ENCODE data around the gene LRRC8E.
"Not testable (repeated sequence)": the region's sequence is repeated elsewhere in the genome, so short reads cannot be mapped to it uniquely, and the experiment has no call there.

LRRC8E gene

DNA sequence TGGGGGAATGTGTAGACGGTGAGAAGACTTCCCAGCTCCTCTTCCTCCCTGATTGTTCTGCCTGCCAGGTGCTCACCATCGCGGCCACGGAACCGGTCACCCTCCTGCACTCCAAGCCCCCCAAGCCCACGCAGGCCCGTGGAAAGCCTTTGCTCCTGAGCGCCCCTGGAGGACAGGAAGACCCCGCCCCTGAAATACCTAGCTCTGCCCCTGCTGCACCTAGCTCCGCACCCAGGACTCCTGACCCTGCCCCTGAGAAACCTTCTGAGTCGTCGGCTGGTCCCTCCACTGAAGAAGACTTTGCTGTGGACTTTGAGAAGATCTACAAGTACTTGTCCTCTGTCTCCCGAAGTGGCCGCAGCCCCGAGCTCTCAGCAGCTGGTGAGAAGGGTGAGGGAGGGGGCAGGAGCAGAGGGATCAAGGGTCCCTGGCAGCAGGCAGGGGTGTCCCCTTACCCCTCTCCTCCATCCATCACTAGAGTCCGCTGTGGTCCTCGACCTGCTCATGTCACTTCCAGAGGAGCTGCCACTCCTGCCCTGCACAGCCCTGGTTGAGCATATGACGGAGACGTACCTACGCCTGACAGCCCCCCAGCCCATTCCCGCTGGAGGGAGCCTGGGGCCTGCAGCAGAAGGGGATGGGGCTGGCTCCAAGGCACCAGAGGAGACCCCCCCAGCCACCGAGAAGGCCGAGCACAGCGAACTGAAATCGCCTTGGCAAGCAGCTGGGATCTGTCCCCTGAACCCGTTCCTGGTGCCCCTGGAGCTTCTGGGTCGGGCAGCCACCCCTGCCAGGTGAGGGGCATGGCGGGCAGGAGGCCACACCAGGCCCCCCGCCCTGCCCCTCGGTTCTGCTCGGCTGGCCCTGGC, 33.9 kb downstream of the LRRC8E start:
- DNase-seq, result no peak

DNA sequence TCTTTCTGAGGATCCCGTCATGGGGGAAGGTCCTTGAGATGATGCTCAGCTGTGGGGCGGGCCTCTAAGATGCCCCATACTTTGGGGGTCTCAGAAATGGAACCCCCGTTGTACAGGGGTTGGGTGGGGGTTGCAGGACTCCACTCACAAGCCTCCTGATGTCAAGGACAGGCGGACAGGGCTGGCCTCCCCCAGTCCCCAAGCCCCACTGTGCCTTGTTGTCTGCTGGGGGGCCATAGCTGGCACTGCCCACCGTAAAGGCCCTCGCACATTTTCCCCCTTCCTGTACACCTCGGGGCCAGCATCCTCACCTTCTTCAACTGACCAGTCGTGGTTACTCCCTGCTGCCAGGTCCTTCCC, 34.5 kb downstream of the LRRC8E start:
- DNase-seq, result no peak

DNA sequence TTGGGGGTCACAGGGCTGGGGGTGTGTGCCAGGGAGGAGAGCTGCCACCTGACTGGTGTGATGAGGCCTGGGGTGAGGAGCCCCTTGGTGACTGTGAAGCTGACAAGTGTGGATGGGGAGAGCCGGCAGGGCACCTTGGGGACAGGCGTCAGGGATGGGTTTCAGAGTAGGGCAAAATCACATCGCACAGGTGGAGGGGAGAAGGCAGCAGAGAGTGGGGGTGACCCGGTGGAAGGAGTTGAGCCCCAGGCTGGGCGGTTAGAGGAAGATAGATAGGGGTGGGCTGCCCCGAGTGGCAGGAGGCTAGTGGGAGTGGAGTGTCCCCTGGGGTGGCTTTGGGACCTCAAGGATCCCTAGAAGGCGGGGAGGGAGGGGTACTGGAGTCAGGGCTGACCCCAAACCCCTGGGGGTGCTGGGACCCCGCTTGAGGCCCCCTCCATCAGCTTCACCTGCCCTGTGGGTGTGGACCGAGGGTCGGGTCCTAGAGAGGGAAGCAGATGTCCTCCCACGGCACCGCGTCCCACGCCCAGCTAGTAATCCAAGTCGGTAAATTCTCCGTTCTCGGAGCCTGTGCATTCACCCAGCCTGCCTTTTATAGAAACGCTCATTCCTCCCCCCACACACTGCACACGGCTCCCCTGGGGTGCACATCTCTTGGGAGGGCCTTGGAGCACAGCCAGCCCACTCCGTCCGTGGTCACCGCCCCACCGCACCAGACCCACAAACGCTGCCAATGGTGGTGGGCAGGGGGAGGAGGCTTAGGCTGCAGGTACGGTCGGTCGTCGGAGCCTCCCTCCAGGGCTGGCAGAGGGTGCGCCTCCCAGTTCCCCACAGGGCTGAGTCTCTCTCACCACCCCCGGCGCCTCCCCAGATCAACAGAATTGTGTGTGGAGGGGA, 35.2 kb downstream of the LRRC8E start:
- no peak for DNase-seq

DNA sequence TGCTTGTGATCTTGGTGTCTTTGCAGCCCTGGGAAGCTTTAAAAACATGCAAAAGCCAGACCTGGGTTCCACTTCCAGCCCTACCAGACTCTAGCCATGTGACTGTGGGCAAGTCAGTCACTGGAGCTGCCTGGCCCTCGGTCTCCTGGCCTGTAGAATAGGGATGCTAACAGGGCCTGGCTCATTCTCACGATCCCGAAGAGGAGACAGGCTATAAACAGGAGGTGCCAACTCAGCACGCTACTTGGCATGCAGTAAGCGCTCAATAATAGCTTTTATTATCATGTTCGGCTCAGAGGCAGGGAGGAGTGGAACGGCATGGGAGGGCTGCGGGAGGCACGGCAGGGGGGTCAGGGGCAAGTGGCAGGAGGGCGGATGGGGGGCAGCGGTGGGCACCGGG, 35.9 kb downstream of the LRRC8E start:
- DNase-seq, result no peak

DNA sequence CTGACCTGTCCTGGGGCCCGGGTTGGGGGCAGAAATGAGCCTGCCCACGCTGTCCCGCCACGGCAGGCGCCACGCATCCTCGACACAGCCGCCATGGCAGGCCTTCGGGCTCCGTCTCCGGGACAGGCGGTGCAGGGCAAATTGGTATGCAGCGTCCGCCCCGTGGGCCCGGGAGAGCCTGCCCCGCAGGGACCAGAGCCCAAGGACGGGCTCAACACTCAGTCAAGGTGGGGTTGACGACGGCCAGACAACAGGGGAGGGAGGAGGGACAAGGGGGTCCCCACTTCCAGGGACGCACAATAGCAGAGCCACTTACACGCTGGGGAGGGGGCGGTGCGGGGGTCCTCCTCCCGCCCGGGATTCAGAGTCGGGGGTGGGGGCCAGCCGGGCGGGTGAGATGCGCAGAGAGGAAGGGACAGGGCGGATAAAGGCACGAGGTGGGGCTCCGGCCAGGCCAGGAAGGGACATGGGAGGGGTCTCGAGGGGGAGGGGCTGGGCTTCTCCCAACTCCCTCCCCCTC, 36.4 kb downstream of the LRRC8E start:
- DNase-seq, result no peak

DNA sequence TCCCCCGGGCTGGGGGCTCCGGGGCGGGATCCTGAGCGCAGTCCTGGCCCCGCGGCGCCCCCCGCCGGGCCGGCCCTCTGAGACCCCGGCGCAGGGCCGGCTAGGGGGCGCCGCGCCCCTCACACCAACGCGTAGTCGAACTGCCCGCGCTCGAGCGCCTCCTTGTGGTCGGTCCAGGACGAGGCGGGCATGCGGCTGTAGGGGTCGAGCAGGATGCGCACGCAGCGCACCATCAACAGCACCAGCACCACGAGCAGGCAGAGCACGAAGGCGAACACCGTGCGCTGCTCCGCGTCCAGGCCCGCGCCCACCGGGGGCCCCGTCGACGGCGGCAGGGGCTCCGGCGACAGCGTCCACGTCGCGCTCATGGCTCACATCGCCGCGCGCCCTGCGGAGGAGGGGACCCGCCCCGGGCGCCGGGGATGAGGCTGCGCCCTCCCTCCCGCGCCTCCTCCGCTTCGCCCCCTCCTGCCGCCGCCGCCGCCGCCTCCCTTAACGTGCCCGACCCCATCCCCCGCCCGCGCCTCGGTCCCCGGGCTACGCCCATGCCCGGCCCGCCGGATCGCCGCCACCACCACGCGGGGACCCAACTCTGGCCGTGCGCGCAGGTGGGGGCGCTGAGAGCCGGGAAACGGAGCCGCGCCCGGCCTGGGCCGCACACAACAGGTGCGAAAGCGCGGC, 37.0 kb downstream of the LRRC8E start:
- DNase-seq, result no peak

DNA sequence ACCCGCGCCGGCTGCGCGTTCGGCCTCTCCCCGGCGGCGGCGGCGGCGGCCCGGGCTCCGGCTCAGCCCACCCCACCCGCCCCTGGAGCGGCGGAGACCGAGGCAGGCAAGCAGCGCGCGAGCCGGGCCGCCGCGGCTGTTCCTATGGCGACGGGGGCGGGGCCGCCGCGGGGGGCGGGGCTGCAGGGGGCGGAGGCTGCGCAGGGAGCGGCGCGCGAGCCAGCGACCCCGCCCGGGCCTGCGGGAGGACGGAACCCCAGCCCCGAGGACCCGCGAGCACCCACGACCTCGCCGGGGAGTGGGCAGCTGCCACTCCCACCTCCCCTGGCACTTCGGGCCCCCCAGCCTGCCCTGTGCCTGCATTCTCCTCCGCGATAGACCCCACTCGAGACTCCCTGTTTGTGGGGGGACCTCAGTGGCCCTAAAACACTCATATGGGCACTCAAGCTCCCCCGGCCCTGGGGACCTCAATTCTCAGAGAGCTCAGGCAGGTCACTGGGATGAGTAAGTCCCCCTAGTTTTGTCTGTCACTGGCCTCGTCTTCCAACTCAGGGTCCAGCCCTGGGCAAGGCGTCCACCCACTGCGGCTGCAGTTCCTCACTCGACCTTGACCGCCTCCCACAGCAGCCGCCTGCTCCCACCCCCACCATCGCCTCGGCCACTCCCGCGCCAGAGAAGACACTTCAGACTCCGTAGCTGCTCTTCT, 37.9 kb downstream of the LRRC8E start, which contains the start of gene CTXN1:
Gene CTXN1 (minus strand): TSS at position 115 of the 706 bp plus-strand sequence. CDS start 597 bp downstream, outside the sequence.
- DNase-seq, result no peak

DNA sequence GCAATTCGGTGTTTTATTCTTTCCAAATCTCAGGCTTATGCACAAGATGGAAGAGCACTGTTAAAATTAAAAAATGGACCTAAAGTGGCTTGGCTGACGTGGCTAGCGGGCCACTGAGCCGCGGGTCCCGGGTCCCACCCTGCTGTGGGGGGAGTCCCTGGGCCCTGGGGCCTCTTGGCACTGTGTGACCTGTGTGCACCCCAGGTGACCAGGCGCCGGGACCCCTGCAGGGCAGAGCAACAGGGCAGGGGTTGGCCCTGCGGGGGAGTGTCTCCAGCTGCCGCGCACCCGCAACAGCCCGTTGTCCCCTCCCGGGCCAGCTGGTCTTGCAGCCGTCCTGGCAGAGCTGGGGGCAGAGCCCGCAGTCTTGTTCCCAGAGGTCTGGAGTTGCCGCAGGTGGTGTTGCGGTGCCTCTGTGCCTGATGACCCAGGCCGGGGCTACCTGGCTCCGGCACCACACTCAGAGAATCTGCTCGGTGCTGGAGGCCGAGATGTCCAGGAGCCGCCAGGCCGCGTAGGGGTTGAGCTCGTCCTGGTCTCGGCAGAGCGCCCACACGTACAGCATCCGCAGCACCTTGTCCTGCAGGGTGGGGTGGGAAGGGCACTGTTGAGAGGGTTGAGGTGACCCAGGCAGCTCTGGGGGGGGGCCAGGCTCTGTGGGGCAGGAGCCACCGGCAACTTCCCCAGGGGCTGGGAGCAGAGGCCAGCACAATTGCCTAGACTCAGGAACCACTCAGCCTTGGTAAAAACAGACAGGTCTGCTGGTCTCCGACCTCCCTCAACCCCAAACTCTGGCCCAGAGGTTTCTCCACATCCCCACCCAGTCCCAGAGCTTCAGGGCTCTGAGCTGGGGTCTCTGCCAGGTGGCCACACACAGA, 38.7 kb downstream of the LRRC8E start:
- no peak for DNase-seq

DNA sequence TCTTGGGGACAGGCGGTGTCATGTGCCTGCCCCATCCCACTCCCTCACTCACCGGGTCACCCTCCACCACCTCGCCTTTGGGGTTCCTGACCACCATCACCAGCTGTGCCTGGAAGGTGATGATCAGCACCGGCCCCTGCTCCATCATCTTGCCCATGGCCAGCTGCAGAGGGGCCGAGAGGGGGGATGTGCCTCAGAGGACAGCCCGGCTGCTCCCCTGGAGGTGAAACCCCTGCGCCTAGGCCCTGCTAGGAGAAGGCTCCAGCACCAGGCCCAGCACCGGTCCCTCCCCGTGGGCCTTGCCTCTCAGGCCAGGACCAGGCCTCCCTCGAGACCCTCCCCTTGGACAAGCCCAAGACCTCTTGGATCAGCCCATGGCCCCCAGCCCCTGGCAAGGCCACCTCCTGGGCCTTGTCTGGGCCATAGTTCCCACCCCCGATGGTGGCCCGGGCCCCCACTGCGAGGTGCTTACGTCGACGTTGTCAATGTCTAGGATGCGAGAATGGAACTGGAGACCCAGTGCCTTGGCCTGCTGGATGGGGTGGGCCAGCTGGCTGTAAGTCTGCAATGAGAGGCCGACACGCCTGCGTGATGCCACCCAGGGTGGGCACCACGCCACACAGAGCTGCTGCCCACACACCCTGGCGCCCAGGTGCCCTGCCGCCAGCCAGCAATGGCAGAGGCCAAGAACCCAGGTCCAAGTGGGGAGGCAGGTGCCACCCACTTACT, 39.5 kb downstream of the LRRC8E start:
- DNase-seq, result no peak

DNA sequence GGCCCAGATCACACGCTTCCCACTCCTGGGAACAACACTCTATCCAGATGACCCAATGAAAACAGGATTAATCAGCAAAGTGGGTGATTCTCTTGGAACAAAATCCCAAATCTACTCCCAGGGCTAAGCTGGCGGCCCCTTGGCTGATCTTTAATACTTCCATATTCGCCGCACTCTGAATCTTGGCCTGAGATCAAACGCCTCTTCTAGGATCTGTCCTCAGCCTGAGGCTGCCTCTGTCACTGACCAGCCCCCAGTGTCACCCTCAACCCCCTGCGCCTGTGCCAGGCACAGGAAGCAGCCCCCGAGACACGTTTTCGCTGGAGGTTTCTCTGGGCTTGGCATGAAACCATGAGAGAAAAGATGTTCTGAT, 40.0 kb downstream of the LRRC8E start:
- DNase-seq, result no peak

DNA sequence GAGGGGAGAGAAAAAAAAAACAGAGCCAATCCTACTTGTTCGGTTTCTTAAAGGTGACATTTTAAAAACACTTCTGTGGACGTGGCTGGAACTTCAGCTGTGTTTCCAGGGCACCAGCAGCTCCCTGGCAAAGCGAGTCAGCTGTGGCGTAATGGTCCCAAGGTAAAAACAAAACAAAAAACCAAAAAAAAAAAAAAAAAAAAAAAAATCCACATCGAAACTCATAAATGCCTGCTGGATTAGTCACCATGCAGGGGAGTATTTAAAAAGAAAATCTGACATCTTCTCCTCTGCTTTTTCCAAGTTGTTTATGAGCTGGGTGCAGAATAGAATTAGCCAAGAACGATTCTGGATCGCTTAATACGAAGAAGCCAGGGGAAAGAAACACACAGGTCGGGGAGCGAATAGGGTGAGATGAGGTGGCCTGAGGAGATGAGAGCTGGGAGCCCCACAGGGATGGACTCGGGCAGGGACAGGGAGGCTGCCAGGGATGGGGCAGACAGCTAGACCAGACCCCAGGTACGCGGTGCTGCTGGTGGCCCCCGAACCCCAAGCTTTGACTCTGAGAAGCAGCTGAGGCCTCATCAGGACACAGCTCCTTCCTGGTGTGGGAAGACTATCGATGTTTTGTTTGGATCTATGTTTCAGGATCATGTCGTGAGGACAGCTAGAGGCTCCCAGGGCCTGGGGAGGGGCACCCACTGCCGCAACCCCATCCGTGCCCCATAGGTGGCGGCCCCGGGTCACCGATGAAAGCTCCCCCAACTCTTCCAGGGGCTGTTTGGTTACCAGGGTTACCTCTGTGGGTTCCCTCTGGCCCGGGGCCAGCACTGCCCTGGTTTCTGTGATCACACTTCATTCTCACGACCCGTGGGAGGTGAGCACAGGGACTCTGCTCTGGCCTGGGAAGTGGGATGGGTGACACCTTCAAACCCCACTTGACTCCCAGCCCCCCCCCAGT, 40.7 kb downstream of the LRRC8E start:
- no peak for DNase-seq

DNA sequence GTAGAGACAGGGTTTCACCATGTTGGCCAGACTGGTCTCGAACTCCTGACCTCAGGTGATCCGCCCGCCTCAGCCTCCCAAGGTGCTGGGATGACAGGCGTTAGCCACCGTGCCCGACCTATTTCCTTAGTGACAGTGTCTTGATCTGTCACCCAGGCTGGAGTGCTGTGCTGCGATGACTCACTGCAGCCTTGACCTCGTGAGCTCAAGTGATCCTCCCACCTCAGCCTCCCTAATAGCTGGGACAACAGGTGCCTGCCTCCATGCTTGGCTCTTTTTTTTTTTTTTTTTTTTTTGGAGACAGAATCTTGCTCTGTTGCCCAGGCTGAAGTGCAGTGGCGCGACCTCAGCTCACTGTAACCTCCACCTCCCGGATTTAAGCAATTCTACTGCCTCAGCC, 41.7 kb downstream of the LRRC8E start:
- DNase-seq, result not testable (repeated sequence)

DNA sequence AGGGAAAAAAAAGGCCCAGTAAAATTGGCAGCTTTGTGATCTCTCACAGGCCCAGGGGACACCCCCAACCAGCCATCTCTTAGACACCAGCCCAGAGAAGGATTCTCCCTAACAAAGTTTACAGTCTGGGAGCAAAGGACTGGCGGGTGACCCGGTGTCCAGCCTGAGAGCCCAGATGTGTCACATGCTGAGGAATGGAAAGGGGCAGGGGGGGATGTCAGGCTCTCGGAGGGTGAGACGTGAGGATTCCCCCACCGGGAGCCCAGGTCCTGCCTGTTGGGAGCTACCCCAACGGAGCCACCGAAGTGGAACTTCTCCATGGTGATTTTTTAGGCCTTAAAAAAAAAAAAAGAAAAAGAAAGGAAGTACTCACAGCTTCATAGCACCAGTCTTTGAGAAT, 42.5 kb downstream of the LRRC8E start:
- DNase-seq, result no peak

DNA sequence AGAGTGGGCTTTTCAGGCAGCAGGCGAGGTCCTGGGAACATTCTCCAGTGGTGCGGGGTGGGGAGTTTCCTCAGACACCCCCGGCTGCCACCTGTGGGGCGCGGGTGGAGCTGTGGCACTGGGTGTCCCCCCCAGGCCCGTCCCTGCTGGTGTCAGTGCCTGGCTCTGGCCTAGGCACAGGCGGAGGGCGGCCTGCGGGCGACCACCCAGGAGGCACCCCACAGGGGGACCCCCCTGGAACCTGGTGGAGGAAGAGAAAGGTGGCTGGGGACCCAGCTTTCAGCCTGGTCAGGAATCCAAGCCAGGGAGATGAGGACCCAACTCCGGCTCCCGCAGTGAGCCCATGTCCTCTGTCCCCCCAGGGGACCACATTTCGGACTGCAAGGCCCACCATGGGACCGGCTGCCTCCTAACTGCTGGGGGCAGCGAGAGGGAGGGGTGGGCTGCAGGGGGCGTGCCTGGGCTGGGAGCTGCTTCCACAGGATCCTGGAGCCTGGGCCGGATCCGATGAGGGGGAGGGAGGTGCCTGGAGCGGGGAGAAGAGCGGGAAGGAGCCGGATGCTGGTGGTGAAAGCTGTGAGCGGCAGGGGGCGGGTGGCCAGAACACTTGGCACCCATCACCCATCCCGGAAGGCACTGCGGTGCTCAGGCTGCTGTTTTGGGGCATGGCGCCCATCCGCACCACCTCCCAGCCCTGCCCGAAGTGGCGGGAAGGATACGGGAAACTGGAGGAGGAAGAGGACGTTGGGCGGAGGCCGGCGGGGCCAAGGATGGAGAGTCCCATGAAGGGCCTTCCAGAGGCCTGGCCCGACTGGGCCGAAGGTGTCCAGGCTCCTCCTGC, 43.1 kb downstream of the LRRC8E start:
- no peak for DNase-seq

DNA sequence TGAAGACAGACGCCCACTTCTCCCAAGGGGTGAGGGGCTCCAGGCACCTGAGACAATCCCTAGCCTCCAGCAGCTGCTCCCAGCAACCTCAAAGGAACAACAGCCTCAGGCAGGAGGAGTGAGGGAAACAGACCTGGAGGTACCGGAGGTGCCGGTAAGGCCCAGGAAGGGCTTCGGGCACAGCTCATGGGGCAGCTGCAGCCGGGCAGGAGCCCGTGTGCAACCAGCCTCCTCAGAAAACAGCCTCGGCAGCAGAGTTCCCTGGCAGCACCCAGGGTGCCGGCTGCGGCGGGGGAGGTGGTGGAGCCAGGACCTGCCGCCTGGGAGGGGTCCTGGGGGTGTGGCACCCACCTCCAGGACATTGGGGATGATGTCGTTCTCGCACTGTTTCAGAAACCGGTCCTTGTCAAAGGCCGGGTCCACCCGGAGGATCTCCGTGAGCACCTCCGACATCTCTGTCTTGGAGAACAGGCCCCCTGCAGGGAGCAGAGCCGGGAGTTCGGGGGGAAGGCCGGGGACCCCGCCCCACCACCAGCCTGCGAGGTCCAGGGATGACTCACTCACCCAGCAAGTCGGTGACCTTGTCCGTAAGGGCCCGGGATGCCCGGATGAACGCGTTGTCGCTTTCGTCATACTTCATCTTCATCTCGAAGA, 44.1 kb downstream of the LRRC8E start:
- no peak for DNase-seq

DNA sequence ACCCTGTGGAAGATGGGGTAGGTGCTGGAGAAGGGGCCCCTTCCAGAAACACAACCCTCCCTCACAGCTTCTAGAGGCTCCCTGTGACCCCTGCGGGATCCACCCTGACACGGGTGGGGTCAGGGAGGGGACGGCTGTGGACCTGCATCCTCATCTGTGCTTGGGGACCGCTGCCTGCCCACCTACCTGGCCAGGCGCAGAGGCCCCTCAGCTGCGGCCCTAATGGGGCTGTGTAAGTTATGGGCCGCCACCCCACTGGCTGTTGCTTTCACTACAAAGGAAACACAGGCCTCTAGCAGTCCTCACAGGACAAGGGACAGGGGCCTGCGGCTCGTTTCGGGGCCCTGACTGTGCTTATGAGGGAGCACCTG, 44.6 kb downstream of the LRRC8E start:
- no peak for DNase-seq

DNA sequence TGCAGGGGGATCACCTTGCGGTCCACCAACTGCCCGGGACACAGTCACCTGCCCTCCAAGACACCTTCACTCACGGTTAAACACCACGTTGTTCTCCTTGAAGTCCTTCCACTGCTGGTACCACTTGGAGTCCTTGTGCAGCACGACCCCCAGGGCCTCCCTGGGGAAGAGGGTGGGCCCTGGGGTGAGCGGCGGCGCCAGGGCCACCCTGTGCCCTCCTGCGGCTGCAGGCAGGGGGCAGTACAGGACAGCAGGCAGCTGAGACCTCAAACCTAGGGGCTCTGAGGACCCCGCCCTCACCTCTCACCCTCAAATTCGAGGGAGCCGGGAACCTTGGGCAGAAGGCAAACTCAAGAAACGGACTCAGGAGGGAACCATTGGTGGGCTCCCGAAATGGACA, 45.1 kb downstream of the LRRC8E start:
- no peak for DNase-seq
